Esophagus squamous epithelium (tissue), 4 donors: ENCODE data around the gene CABP1.

Experiments
- CTCF ChIP-seq, 6 experiments: fragments of 450-650 bp in 4 of 6; fragments of 200-600 bp in 2 of 6; sonication (generic) in 2 of 6; IDR thresholded peaks; one replicate each; pipeline ENCODE4 v1.5.1; 2016 to 2019; ENCODE audit warnings: antibody characterized with exemption in 6 of 6, mild to moderate bottlenecking in 4 of 6, moderate library complexity in 4 of 6
- POLR2A ChIP-seq, 4 donors: fragments of 450-650 bp; IDR thresholded peaks; one replicate each; pipeline ENCODE4 v1.6.1; 2017; ENCODE audit warnings: antibody characterized with exemption in 4 of 4, mild to moderate bottlenecking in 4 of 4, moderate library complexity in 3 of 4

- TF ChIP-seq CTCF (IDR thresholded peaks at IDR 0.05) (peak in 1 of 6 experiments; percentile 10), POLR2A (IDR thresholded peaks at IDR 0.05) (no peak)
Observed at GRCh38 chr12:120688527-120689071, 48.2 kb downstream of the CABP1 start.
